K562 (cell line): ENCODE data around the gene TMEM245. TPM values are rescaled to one million over a fixed set of nuclear protein-coding genes. Genes with fewer than 3 reads are reported as not detected.

ENCODE experiments used
- ATAC-seq: fragments of 200-7000 bp; cut with Tn5 transposase; 3 replicates; pipeline ENCODE4 v1.9.1; 2020; ENCODE audit warnings: moderate library complexity
- BruUV-seq: library from RNA; stranded (reverse); fragments of 400-500 nt; replicated peaks from 2 replicates; lab custom pipeline; 2021; lab: Mats Ljungman, UMichigan
- CTCF ChIA-PET: fragments of 300-600 bp; formaldehyde crosslinking; extraction: SDS; loops from one replicate; lab custom pipeline; 2021; ENCODE audit warnings: low intra/inter-chr PET ratio; lab: Yijun Ruan, JAX
- POLR2A ChIA-PET: fragments of 300-600, 350-650 bp; sonication (Branson Sonifier 250); formaldehyde crosslinking; extraction: SDS; loops from one replicate; lab custom pipeline; 2021; ENCODE audit warnings: antibody characterized with exemption, inconsistent platforms; lab: Yijun Ruan, JAX
- DNase-seq, 4 experiments: peaks; one replicate each; pipeline versions ENCODE4 v3.0.0 to v3.0.0-alpha.2; 2011 to 2018; ENCODE audit warnings: low spot score in 3 of 4, mixed read lengths in 3 of 4; ENCODE audit errors: extremely low read depth in 1 of 4
- FAIRE-seq: peaks from 2 replicates; lab custom pipeline; 2011; peaks lifted over from hg19 to GRCh38; lab: Jason Lieb, UNC
- H2AFZ ChIP-seq: 2 replicates; pipeline ENCODE4 v1.6.0; 2011; ENCODE audit warnings: low read depth, low read length, control low read depth, inconsistent platforms
- H3K27ac ChIP-seq: fragments of 200-600 bp; 3 replicates; pipeline ENCODE4 v1.8.0; 2011; ENCODE audit warnings: low read depth, mild to moderate bottlenecking, control low read depth, inconsistent platforms, low read length, moderate library complexity, mixed read lengths; ENCODE audit errors: extremely low read depth
- H3K27me3 ChIP-seq, 2 experiments: fragments of 300-600 bp in 1 of 2; 2 replicates in 1 of 2; 3 replicates in 1 of 2; pipeline versions ENCODE4 v1.6.0 to v1.8.0; 2011; ENCODE audit warnings: inconsistent platforms in 2 of 2, low read length in 2 of 2, mild to moderate bottlenecking in 1 of 2, mixed read lengths in 1 of 2, moderate library complexity in 1 of 2; ENCODE audit not compliant: control insufficient read depth in 2 of 2, insufficient read depth in 2 of 2
- H3K36me3 ChIP-seq: fragments of 300-600 bp; 3 replicates; pipeline ENCODE4 v1.8.0; 2011; ENCODE audit warnings: mild to moderate bottlenecking, low read length, inconsistent platforms; ENCODE audit not compliant: control insufficient read depth, insufficient read depth
- H3K4me1 ChIP-seq, 2 experiments: fragments of 200-600 bp in 1 of 2; replicated peaks in 1 of 2; 2 replicates in 1 of 2; 3 replicates in 1 of 2; pipeline versions ENCODE4 v1.5.1 to v1.8.0; 2011; ENCODE audit warnings: inconsistent platforms in 2 of 2, low read length in 2 of 2, mild to moderate bottlenecking in 1 of 2, mixed read lengths in 1 of 2, moderate library complexity in 1 of 2; ENCODE audit not compliant: control insufficient read depth in 2 of 2, insufficient read depth in 2 of 2
- H3K4me2 ChIP-seq: 2 replicates; pipeline ENCODE4 v1.6.1; 2011; ENCODE audit warnings: low read length, control low read depth, inconsistent platforms, mixed read lengths; ENCODE audit not compliant: insufficient read depth
- H3K4me3 ChIP-seq: fragments of 200-600 bp; sonication (generic), shearing (Covaris generic); 2 replicates; pipeline ENCODE4 v1.5.1; 2016; ENCODE audit warnings: control low read depth, inconsistent platforms
- H3K79me2 ChIP-seq: fragments of 200-600 bp; 3 replicates; pipeline ENCODE4 v1.8.0; 2011; ENCODE audit warnings: low read length, inconsistent platforms; ENCODE audit not compliant: control insufficient read depth, insufficient read depth
- H3K9ac ChIP-seq, 2 experiments: 2 replicates each; pipeline versions ENCODE4 v1.6.0 to v1.6.1; 2011; ENCODE audit warnings: low read depth in 2 of 2, low read length in 2 of 2, control low read depth in 1 of 2, inconsistent platforms in 1 of 2, mild to moderate bottlenecking in 1 of 2, mixed read lengths in 1 of 2; ENCODE audit not compliant: insufficient read depth in 1 of 2
- H3K9me1 ChIP-seq: one replicate; pipeline ENCODE4 v1.6.0; 2011; ENCODE audit warnings: inconsistent platforms, mild to moderate bottlenecking, low read length, moderate library complexity; ENCODE audit not compliant: control insufficient read depth, insufficient read depth
- H3K9me3 ChIP-seq: replicated peaks from 2 replicates; pipeline ENCODE4 v1.5.1; 2011; ENCODE audit warnings: low read depth, low read length, inconsistent platforms; ENCODE audit not compliant: control insufficient read depth, insufficient read depth
- H4K20me1 ChIP-seq: replicated peaks from 2 replicates; pipeline ENCODE4 v1.6.1; 2011; ENCODE audit warnings: low read length, inconsistent platforms, mixed read lengths; ENCODE audit not compliant: control insufficient read depth, insufficient read depth
- CGGBP1 ChIP-seq: fragments of 250-450 bp; sonication (Bioruptor Pico); IDR thresholded peaks from 2 replicates; pipeline ENCODE4 v1.9.0; 2021; ENCODE audit warnings: mild to moderate bottlenecking
- CHAMP1 ChIP-seq: fragments of 450-650 bp; IDR thresholded peaks from 2 replicates; pipeline ENCODE4 v1.6.1; 2016; ENCODE audit warnings: mild to moderate bottlenecking
- FOXK1 ChIP-seq: sonication (generic); formaldehyde crosslinking; IDR thresholded peaks from 2 replicates; pipeline ENCODE4 v1.8.0; 2022; ENCODE audit warnings: missing genetic modification reagents, mild to moderate bottlenecking, borderline replicate concordance
- GATAD2B ChIP-seq: fragments of 450-650 bp; IDR thresholded peaks from 2 replicates; pipeline ENCODE4 v1.6.1; 2017; ENCODE audit warnings: mild to moderate bottlenecking, borderline replicate concordance
- RBM15 ChIP-seq: fragments of 200-400 bp; formaldehyde crosslinking; IDR thresholded peaks from 2 replicates; pipeline ENCODE4 v1.6.1; 2018; ENCODE audit warnings: mild to moderate bottlenecking, low read length, moderate library complexity; ENCODE audit not compliant: insufficient read depth
- SLC30A9 ChIP-seq: fragments of 250-450 bp; sonication (Bioruptor Pico); IDR thresholded peaks from 2 replicates; pipeline ENCODE4 v1.8.0; 2022; ENCODE audit warnings: mild to moderate bottlenecking, moderate library complexity
- ZNF232 ChIP-seq: sonication (generic); formaldehyde crosslinking; IDR thresholded peaks from 2 replicates; pipeline ENCODE4 v1.8.0; 2022; ENCODE audit warnings: mild to moderate bottlenecking, missing genetic modification reagents
- ZNF76 ChIP-seq: fragments of 250-450 bp; sonication (Bioruptor Pico); IDR thresholded peaks from 2 replicates; pipeline ENCODE4 v1.4.0; 2020; ENCODE audit warnings: mild to moderate bottlenecking, moderate library complexity, borderline replicate concordance
- WGBS: fragments of 100-300 bp; shearing (Covaris generic); methylation state at CpG from one replicate; pipeline ENCODE4 v1.1.6; 2016; ENCODE audit warnings: low coverage, mixed read lengths; ENCODE audit not compliant: insufficient coverage; ENCODE audit errors: missing lambda C conversion rate; 5-methylcytosine and 5-hydroxymethylcytosine counted together
- in situ Hi-C: fragments of 300-500 bp; cut with MboI; formaldehyde crosslinking; loops from 4 replicates; pipeline ENCODE4 v1.15.0; 2018; ENCODE audit warnings: inconsistent platforms, mixed read lengths
- intact Hi-C: fragments of 100-400 bp; cut with micrococcal nuclease; formaldehyde crosslinking; loops from 2 replicates; pipeline ENCODE4 v1.14.2; 2022
- polyA plus RNA-seq, 8 experiments: library from polyadenylated mRNA; depleted of rRNA in 4 of 8; stranded (reverse) in 5 of 8; unstranded in 3 of 8; fragments of >200 nt; fragmentation: Nextera tagmentation in 2 of 8; fragmentation: Illumina TruSeq in 1 of 8; extraction: Ambion mirVana in 2 of 8; extraction: Trizol in 1 of 8; gene quantifications; 2 replicates each; pipeline versions ENCODE4 v1.2.1 to v1.2.3, GENCODE V29; 2011 to 2014; ENCODE audit warnings: inconsistent platforms in 1 of 8, missing spikeins in 1 of 8
- total RNA-seq, 7 experiments: library from RNA; depleted of rRNA in 6 of 7; stranded (reverse); fragments of >200 nt in 6 of 7; fragmentation: Illumina TruSeq in 2 of 7; extraction: Trizol in 2 of 7; gene quantifications; 2 replicates each; pipeline versions ENCODE4 v1.2.1 to v1.2.3, GENCODE V29; 2011 to 2021; ENCODE audit warnings: low replicate concordance in 1 of 7
- TF ChIP-seq, protein P1 (sequence below): fragments of 450-650 bp; conservative IDR thresholded peaks from 2 replicates; pipeline ENCODE4 v1.6.1; 2016; ENCODE audit warnings: missing genetic modification characterization, low read depth, mild to moderate bottlenecking, missing compliant biosample characterization, moderate library complexity
- TF ChIP-seq, protein P2 (sequence below): sonication (generic); formaldehyde crosslinking; IDR thresholded peaks from 2 replicates; pipeline ENCODE4 v1.8.0; 2022; ENCODE audit warnings: mild to moderate bottlenecking, missing genetic modification reagents, borderline replicate concordance
- TF ChIP-seq, protein P3 (sequence below), 2 experiments: fragments of 450-650 bp in 1 of 2; IDR thresholded peaks; 2 replicates each; pipeline ENCODE4 v1.6.1; 2011 to 2017; ENCODE audit warnings: low read depth in 2 of 2, antibody characterized with exemption in 1 of 2, borderline replicate concordance in 1 of 2, low read length in 1 of 2, mild to moderate bottlenecking in 1 of 2, mixed read lengths in 1 of 2; ENCODE audit not compliant: control insufficient read depth in 1 of 2

Gene TMEM245
- total and polyA plus RNA-seq, 9 of the 15 experiments (the other 6 are each of a cell fraction or from before 2014, with no cell fraction given), result 8.5 to 43.2 (median 24.3) TPM

GRCh38 chr9:109033941-109034700, 85.6 kb downstream of the TMEM245 start:
- CTCF ChIA-PET, result no interaction called here
- DNase-seq (no peak), FAIRE-seq (no peak), ATAC-seq (no peak)
- no peaks in the 10 kb centered on the region for H3K9me1 ChIP-seq
- intact Hi-C loops, result no loop called here
- no peaks in the 10 kb centered on the region for H3K27me3 ChIP-seq
- H3K9ac ChIP-seq, result no peak overlapping the region
- no peak overlapping the region for H3K27ac ChIP-seq
- no peaks in the 10 kb centered on the region for H4K20me1 ChIP-seq
- H3K4me3 ChIP-seq, result no peak overlapping the region
- no peaks in the 10 kb centered on the region for H3K79me2 ChIP-seq
- no peaks in the 10 kb centered on the region for H3K9me3 ChIP-seq
- no peak overlapping the region for H3K4me2 ChIP-seq
- no TSS peak for BruUV-seq
- in situ Hi-C loops, result no loop called here
- H3K36me3 ChIP-seq, result peaks cover 76% of the 10 kb centered on the region
- H2AFZ ChIP-seq, result no peak overlapping the region
- H3K4me1 ChIP-seq, result peaks cover 0 to under 1% of the 10 kb centered on the region in 2 experiments; a peak in 2 of 5 replicates
- POLR2A ChIA-PET, result interaction anchor here (1.1 kb wide), 2 partner anchors 10 to 11 kb away, joined by 3 read pairs; no protein-coding TSS in a partner anchor
- WGBS, result 93% methylated on average over 6 of the region's 6 CpGs
- TF ChIP-seq ZNF76 (no peak), RBM15 (no peak), CHAMP1 (no peak), ZNF232 (CRISPR knock-in tag) (no peak), GATAD2B (no peak), FOXK1 (no peak), CGGBP1 (no peak), SLC30A9 (CRISPR knock-in tag) (no peak)
- TF ChIP-seq, protein P1, sequence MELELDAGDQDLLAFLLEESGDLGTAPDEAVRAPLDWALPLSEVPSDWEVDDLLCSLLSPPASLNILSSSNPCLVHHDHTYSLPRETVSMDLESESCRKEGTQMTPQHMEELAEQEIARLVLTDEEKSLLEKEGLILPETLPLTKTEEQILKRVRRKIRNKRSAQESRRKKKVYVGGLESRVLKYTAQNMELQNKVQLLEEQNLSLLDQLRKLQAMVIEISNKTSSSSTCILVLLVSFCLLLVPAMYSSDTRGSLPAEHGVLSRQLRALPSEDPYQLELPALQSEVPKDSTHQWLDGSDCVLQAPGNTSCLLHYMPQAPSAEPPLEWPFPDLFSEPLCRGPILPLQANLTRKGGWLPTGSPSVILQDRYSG (tag), result no peak
- TF ChIP-seq, protein P2, sequence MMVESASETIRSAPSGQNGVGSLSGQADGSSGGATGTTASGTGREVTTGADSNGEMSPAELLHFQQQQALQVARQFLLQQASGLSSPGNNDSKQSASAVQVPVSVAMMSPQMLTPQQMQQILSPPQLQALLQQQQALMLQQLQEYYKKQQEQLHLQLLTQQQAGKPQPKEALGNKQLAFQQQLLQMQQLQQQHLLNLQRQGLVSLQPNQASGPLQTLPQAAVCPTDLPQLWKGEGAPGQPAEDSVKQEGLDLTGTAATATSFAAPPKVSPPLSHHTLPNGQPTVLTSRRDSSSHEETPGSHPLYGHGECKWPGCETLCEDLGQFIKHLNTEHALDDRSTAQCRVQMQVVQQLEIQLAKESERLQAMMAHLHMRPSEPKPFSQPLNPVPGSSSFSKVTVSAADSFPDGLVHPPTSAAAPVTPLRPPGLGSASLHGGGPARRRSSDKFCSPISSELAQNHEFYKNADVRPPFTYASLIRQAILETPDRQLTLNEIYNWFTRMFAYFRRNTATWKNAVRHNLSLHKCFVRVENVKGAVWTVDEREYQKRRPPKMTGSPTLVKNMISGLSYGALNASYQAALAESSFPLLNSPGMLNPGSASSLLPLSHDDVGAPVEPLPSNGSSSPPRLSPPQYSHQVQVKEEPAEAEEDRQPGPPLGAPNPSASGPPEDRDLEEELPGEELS, result no peak
- TF ChIP-seq, protein P3, sequence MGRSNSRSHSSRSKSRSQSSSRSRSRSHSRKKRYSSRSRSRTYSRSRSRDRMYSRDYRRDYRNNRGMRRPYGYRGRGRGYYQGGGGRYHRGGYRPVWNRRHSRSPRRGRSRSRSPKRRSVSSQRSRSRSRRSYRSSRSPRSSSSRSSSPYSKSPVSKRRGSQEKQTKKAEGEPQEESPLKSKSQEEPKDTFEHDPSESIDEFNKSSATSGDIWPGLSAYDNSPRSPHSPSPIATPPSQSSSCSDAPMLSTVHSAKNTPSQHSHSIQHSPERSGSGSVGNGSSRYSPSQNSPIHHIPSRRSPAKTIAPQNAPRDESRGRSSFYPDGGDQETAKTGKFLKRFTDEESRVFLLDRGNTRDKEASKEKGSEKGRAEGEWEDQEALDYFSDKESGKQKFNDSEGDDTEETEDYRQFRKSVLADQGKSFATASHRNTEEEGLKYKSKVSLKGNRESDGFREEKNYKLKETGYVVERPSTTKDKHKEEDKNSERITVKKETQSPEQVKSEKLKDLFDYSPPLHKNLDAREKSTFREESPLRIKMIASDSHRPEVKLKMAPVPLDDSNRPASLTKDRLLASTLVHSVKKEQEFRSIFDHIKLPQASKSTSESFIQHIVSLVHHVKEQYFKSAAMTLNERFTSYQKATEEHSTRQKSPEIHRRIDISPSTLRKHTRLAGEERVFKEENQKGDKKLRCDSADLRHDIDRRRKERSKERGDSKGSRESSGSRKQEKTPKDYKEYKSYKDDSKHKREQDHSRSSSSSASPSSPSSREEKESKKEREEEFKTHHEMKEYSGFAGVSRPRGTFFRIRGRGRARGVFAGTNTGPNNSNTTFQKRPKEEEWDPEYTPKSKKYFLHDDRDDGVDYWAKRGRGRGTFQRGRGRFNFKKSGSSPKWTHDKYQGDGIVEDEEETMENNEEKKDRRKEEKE (IDR thresholded peaks at IDR 0.05; ENCODE audit: borderline replicate concordance in 1 of 2, control insufficient read depth in 1 of 2, low read depth in 2 of 2, low read length in 1 of 2), result no peak
